Trophoblast cell (in vitro differentiated cells and primary cell): Measurements from ENCODE around the gene EPM2A.

Source experiments
- DNase-seq, 2 donors: peaks; one replicate each; pipeline ENCODE4 v3.0.0-alpha.2; 2016
- H2AFZ ChIP-seq: 2 replicates; pipeline ENCODE4 v1.6.1; 2013; ENCODE audit warnings: low read length, moderate library complexity, mild to moderate bottlenecking; ENCODE audit not compliant: insufficient read depth, poor library complexity
- H2AK5ac ChIP-seq: 2 replicates; pipeline ENCODE4 v1.6.1; 2013; ENCODE audit warnings: mild to moderate bottlenecking, low read length
- H2BK120ac ChIP-seq: 2 replicates; pipeline ENCODE4 v1.6.1; 2013; ENCODE audit warnings: low read length, mild to moderate bottlenecking, moderate library complexity; ENCODE audit not compliant: insufficient read depth, poor library complexity
- H2BK12ac ChIP-seq: 2 replicates; pipeline ENCODE4 v1.6.1; 2013; ENCODE audit warnings: mild to moderate bottlenecking, low read length, moderate library complexity
- H2BK5ac ChIP-seq: 2 replicates; pipeline ENCODE4 v1.6.1; 2013; ENCODE audit warnings: low read length, low read depth, moderate library complexity, mild to moderate bottlenecking; ENCODE audit not compliant: poor library complexity
- H3K14ac ChIP-seq: 2 replicates; pipeline ENCODE4 v1.6.1; 2013; ENCODE audit warnings: mild to moderate bottlenecking, low read length
- H3K18ac ChIP-seq: 2 replicates; pipeline ENCODE4 v1.6.1; 2013; ENCODE audit warnings: mild to moderate bottlenecking, low read length
- H3K23ac ChIP-seq: 2 replicates; pipeline ENCODE4 v1.6.1; 2013; ENCODE audit warnings: low read length
- H3K27ac ChIP-seq: 2 replicates; pipeline ENCODE4 v1.5.1; 2013; ENCODE audit warnings: low read depth, mild to moderate bottlenecking, inconsistent platforms, low read length, moderate library complexity
- H3K27me3 ChIP-seq: 2 replicates; pipeline ENCODE4 v1.6.1; 2013; ENCODE audit warnings: inconsistent platforms, mild to moderate bottlenecking, low read length, moderate library complexity; ENCODE audit not compliant: insufficient read depth
- H3K36me3 ChIP-seq, 2 experiments: 1 replicate in 1 of 2; 2 replicates in 1 of 2; pipeline ENCODE4 v1.6.1; 2013; ENCODE audit warnings: low read length in 2 of 2, mild to moderate bottlenecking in 2 of 2, moderate library complexity in 1 of 2; ENCODE audit not compliant: insufficient read depth in 2 of 2, control insufficient read depth in 1 of 2
- H3K4ac ChIP-seq: 2 replicates; pipeline ENCODE4 v1.6.1; 2013; ENCODE audit warnings: low read depth, mild to moderate bottlenecking, low read length, moderate library complexity
- H3K4me1 ChIP-seq, 2 experiments: 1 replicate in 1 of 2; 2 replicates in 1 of 2; pipeline ENCODE4 v1.6.1; 2013; ENCODE audit warnings: low read length in 2 of 2, mild to moderate bottlenecking in 2 of 2, moderate library complexity in 1 of 2; ENCODE audit not compliant: insufficient read depth in 2 of 2, control insufficient read depth in 1 of 2
- H3K4me2 ChIP-seq: 2 replicates; pipeline ENCODE4 v1.6.1; 2013; ENCODE audit warnings: inconsistent platforms, mild to moderate bottlenecking, low read length, moderate library complexity
- H3K4me3 ChIP-seq: 2 replicates; pipeline ENCODE4 v1.5.1; 2013; ENCODE audit warnings: mild to moderate bottlenecking, low read depth, low read length, inconsistent platforms
- H3K79me1 ChIP-seq: one replicate; pipeline ENCODE4 v1.6.1; 2013; ENCODE audit warnings: low read length
- H3K79me2 ChIP-seq: 2 replicates; pipeline ENCODE4 v1.6.1; 2013; ENCODE audit warnings: low read length, mild to moderate bottlenecking; ENCODE audit not compliant: control insufficient read depth, insufficient read depth, poor library complexity
- H3K9ac ChIP-seq: 2 replicates; pipeline ENCODE4 v1.6.1; 2013; ENCODE audit warnings: mild to moderate bottlenecking, low read length
- H3K9me3 ChIP-seq: 2 replicates; pipeline ENCODE4 v1.6.1; 2013; ENCODE audit warnings: low read depth, mild to moderate bottlenecking, control low read depth, inconsistent platforms, low read length; ENCODE audit not compliant: insufficient read depth
- H4K12ac ChIP-seq: 2 replicates; pipeline ENCODE4 v1.6.1; 2013; ENCODE audit warnings: low read depth, mild to moderate bottlenecking, low read length, moderate library complexity
- H4K8ac ChIP-seq: 2 replicates; pipeline ENCODE4 v1.6.1; 2013; ENCODE audit warnings: low read depth, mild to moderate bottlenecking, low read length, moderate library complexity
- H4K91ac ChIP-seq: one replicate; pipeline ENCODE4 v1.6.1; 2013; ENCODE audit warnings: low read depth, mild to moderate bottlenecking, low read length, moderate library complexity
- whole genome bisulfite sequencing: extraction: QIAGEN DNeasy Blood & Tissue Kit; methylation state at CpG from one replicate; pipeline ENCODE4 v1.1.7; 2013; ENCODE audit warnings: missing lambda C conversion rate; ENCODE audit not compliant: insufficient read length, insufficient coverage; ENCODE audit errors: extremely low coverage; 5-methylcytosine and 5-hydroxymethylcytosine counted together

Gene EPM2A

GRCh38 chr6:145673504-145673903, 61.8 kb downstream of the EPM2A start:
- Histone ChIP-seq H3K23ac (no peak overlapping the region), H3K18ac (no peak overlapping the region), H3K4me2 (no peak overlapping the region), H4K8ac (no peak overlapping the region), H3K9ac (no peak overlapping the region), H3K14ac (no peak overlapping the region), H3K79me1 (no peaks in the 10 kb centered on the region), H4K91ac (no peak overlapping the region), H3K27ac (no peak overlapping the region), H3K9me3 (no peaks in the 10 kb centered on the region), H3K4me1 (no peaks in the 10 kb centered on the region), H2BK12ac (no peak overlapping the region), H2BK5ac (no peak overlapping the region), H3K4me3 (no peak overlapping the region), H2AK5ac (no peak overlapping the region), H2BK120ac (no peak overlapping the region), H3K36me3 (no peaks in the 10 kb centered on the region), H3K4ac (no peak overlapping the region), H2AFZ (no peak overlapping the region), H3K79me2 (no peaks in the 10 kb centered on the region), H4K12ac (no peak overlapping the region), H3K27me3 (no peaks in the 10 kb centered on the region)
- WGBS, result no CpG with 5 or more reads among the region's 5 CpGs
- no peak for DNase-seq

GRCh38 chr6:145670311-145670710, 65.0 kb downstream of the EPM2A start:
- Histone ChIP-seq H3K4me1 (no peaks in the 10 kb centered on the region), H4K8ac (no peak overlapping the region), H2BK5ac (no peak overlapping the region), H3K27ac (no peak overlapping the region), H3K27me3 (no peaks in the 10 kb centered on the region), H3K36me3 (no peaks in the 10 kb centered on the region), H3K79me2 (no peaks in the 10 kb centered on the region), H3K9ac (no peak overlapping the region), H3K9me3 (no peaks in the 10 kb centered on the region), H3K23ac (no peak overlapping the region), H3K14ac (no peak overlapping the region), H4K12ac (no peak overlapping the region), H2BK120ac (no peak overlapping the region), H3K4me3 (no peak overlapping the region), H2AK5ac (no peak overlapping the region), H3K18ac (no peak overlapping the region), H4K91ac (no peak overlapping the region), H3K4ac (no peak overlapping the region), H3K79me1 (no peaks in the 10 kb centered on the region), H2BK12ac (no peak overlapping the region), H3K4me2 (no peak overlapping the region), H2AFZ (no peak overlapping the region)
- WGBS, result no CpG with 5 or more reads among the region's 1 CpG
- DNase-seq, result no peak

- Histone ChIP-seq H3K27ac (no peak overlapping the region), H3K4me3 (no peak overlapping the region), H4K8ac (no peak overlapping the region), H3K18ac (no peak overlapping the region), H3K9me3 (no peaks in the 10 kb centered on the region), H4K91ac (no peak overlapping the region), H3K4me1 (no peaks in the 10 kb centered on the region), H2BK5ac (no peak overlapping the region), H2AFZ (no peak overlapping the region), H3K79me2 (no peaks in the 10 kb centered on the region), H3K4me2 (no peak overlapping the region), H2BK12ac (no peak overlapping the region), H3K23ac (no peak overlapping the region), H2AK5ac (no peak overlapping the region), H3K4ac (no peak overlapping the region), H4K12ac (no peak overlapping the region), H3K14ac (no peak overlapping the region), H3K9ac (no peak overlapping the region), H2BK120ac (no peak overlapping the region), H3K36me3 (no peaks in the 10 kb centered on the region), H3K27me3 (no peaks in the 10 kb centered on the region), H3K79me1 (no peaks in the 10 kb centered on the region)
- DNase-seq, result no peak
- no CpG with 5 or more reads among the region's 2 CpGs for WGBS
Measured at GRCh38 chr6:145669627-145670034, 65.7 kb downstream of the EPM2A start.

- Histone ChIP-seq H3K23ac (no peak overlapping the region), H3K4me2 (no peak overlapping the region), H3K27me3 (no peaks in the 10 kb centered on the region), H3K36me3 (no peaks in the 10 kb centered on the region), H3K9ac (no peak overlapping the region), H4K91ac (no peak overlapping the region), H4K12ac (no peak overlapping the region), H3K4me1 (no peaks in the 10 kb centered on the region), H3K14ac (no peak overlapping the region), H3K79me2 (no peaks in the 10 kb centered on the region), H4K8ac (no peak overlapping the region), H3K79me1 (no peaks in the 10 kb centered on the region), H2AK5ac (no peak overlapping the region), H2BK5ac (no peak overlapping the region), H2BK120ac (no peak overlapping the region), H2BK12ac (no peak overlapping the region), H3K27ac (no peak overlapping the region), H3K4ac (no peak overlapping the region), H2AFZ (no peak overlapping the region), H3K9me3 (no peaks in the 10 kb centered on the region), H3K18ac (no peak overlapping the region), H3K4me3 (no peak overlapping the region)
- WGBS, result no CpG with 5 or more reads among the region's 1 CpG
- DNase-seq, result no peak
Measured at GRCh38 chr6:145668844-145669243, 66.5 kb downstream of the EPM2A start.
